ENCODE data around the gene IGFBP6.
"Not testable (repeated sequence)": the region's sequence is repeated elsewhere in the genome, so short reads cannot be mapped to it uniquely, and the experiment has no call there.

The IGFBP6 gene

GRCh38 chr12:53098354-53098981 is 1.0 kb downstream of the IGFBP6 start:
- DNase-seq, result no peak

- no peak for DNase-seq
Measured at GRCh38 chr12:53099071-53099882, 1.8 kb downstream of the IGFBP6 start.

- DNase-seq, result no peak
Measured at GRCh38 chr12:53100466-53101151, 3.1 kb downstream of the IGFBP6 start.

GRCh38 chr12:53101266-53101665 is 3.8 kb downstream of the IGFBP6 start:
- no peak for DNase-seq

- DNase-seq, result no peak
Measured at GRCh38 chr12:53101931-53102781, 4.7 kb downstream of the IGFBP6 start.

GRCh38 chr12:53102883-53103807 is 5.7 kb downstream of the IGFBP6 start, which contains the start of gene SOAT2:
SOAT2 (plus strand) TSS chr12:53103486; CDS start chr12:53103578, 92 bp downstream.
- no peak for DNase-seq

- no peak for DNase-seq
Measured at GRCh38 chr12:53103860-53104305, 6.4 kb downstream of the IGFBP6 start.

GRCh38 chr12:53105256-53105655 is 7.8 kb downstream of the IGFBP6 start:
- no peak for DNase-seq

GRCh38 chr12:53105712-53106439 is 8.4 kb downstream of the IGFBP6 start:
- no peak for DNase-seq

GRCh38 chr12:53107122-53107521 is 9.7 kb downstream of the IGFBP6 start:
- DNase-seq, result no peak

- not testable (repeated sequence) for DNase-seq
Measured at GRCh38 chr12:53112431-53112830, 15.0 kb downstream of the IGFBP6 start.

- DNase-seq, result no peak
Measured at GRCh38 chr12:53113136-53113705, 15.8 kb downstream of the IGFBP6 start.

GRCh38 chr12:53113951-53114350 is 16.5 kb downstream of the IGFBP6 start:
- no peak for DNase-seq

GRCh38 chr12:53115112-53115890 is 17.8 kb downstream of the IGFBP6 start:
- DNase-seq, result no peak

GRCh38 chr12:53115891-53116648 is 18.6 kb downstream of the IGFBP6 start:
- DNase-seq, result no peak

GRCh38 chr12:53118751-53119300 is 21.4 kb downstream of the IGFBP6 start:
- no peak for DNase-seq

GRCh38 chr12:53120685-53121525 is 23.4 kb downstream of the IGFBP6 start:
- DNase-seq, result no peak

Data from NCI-H1436 treated with DMSO at 0.1 percent for 48 hours (cell line).